WERI-Rb-1 (cell line): ENCODE data around the gene TMEM132D.

Experiments used
- DNase-seq: peaks from one replicate; pipeline ENCODE4 v3.0.0-alpha.2; 2020
- H3K27ac ChIP-seq: fragments of 250-450 bp; sonication (Bioruptor Pico); 2 replicates; pipeline ENCODE4 v1.5.1; 2020; ENCODE audit warnings: mild to moderate bottlenecking, moderate library complexity
- H3K27me3 ChIP-seq: fragments of 250-450 bp; sonication (Bioruptor Pico); 2 replicates; pipeline ENCODE4 v1.5.1; 2021; ENCODE audit warnings: mild to moderate bottlenecking, low read depth, moderate library complexity; ENCODE audit not compliant: insufficient read depth, severe bottlenecking
- H3K36me3 ChIP-seq: fragments of 250-450 bp; sonication (Bioruptor Pico); 2 replicates; pipeline ENCODE4 v1.5.1; 2020; ENCODE audit warnings: mild to moderate bottlenecking, moderate library complexity
- H3K4me3 ChIP-seq: 2 replicates; pipeline ENCODE4 v1.5.1; 2011; ENCODE audit warnings: low read depth, mild to moderate bottlenecking, control low read depth, low read length
- H3K9me3 ChIP-seq: fragments of 250-450 bp; sonication (Bioruptor Pico); 2 replicates; pipeline ENCODE4 v1.5.1; 2021; ENCODE audit warnings: mild to moderate bottlenecking, moderate library complexity; ENCODE audit not compliant: severe bottlenecking
- CTCF ChIP-seq: IDR thresholded peaks from 2 replicates; pipeline ENCODE4 v1.5.1; 2011; ENCODE audit warnings: low read depth, mild to moderate bottlenecking, control low read depth, inconsistent platforms, low read length

TMEM132D gene

DNA sequence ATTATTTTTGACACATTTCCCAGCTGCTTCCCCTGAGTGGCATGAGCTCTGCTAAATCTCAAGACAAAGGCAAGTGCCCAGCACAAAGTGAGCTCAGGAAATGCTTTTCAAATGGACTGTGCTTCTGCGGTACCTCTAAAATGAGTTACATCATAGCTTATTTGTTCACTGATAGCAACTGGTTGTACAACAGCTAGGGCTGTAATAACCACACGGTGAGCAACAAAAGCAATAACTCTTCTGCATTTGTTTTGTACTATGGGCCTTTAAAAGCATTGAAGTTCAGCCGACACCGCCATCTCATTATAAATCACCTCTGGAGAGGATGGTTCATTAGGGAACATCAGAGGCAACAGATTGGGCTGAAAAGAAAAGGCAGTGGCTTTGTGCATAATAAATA lies 575.6 kb downstream of the TMEM132D start:
- no peaks in the 10 kb centered on the region for H3K9me3 ChIP-seq
- H3K4me3 ChIP-seq, result no peak overlapping the region
- no peak for TF ChIP-seq CTCF
- H3K27ac ChIP-seq, result no peak overlapping the region
- no peaks in the 10 kb centered on the region for H3K27me3 ChIP-seq
- DNase-seq, result no peak
- no peaks in the 10 kb centered on the region for H3K36me3 ChIP-seq

DNA sequence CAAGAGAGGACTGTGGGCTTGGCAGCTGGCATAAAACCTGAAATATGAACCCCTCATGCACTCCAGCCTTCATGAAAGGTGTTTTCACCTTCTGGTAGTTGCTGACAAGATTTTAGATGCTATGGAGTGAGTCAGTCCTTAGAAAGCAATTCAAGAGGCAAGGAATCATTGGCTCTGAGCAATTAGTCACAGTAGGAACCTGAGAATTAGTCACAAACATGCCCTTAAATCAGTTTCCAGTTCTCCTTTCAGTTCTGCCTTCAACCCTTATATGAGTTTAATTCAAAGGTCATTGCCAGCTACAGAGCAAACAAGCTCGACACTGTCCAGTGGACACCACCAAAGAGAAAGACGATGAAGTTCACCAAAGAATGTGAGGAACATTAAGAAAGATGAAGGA lies 578.3 kb downstream of the TMEM132D start:
- no peak for DNase-seq
- no peaks in the 10 kb centered on the region for H3K36me3 ChIP-seq
- H3K4me3 ChIP-seq, result no peak overlapping the region
- no peak for TF ChIP-seq CTCF
- H3K27me3 ChIP-seq, result no peaks in the 10 kb centered on the region
- H3K9me3 ChIP-seq, result no peaks in the 10 kb centered on the region
- no peak overlapping the region for H3K27ac ChIP-seq

- no peak for DNase-seq
- H3K27ac ChIP-seq, result no peak overlapping the region
- no peaks in the 10 kb centered on the region for H3K36me3 ChIP-seq
- no peak overlapping the region for H3K4me3 ChIP-seq
- H3K27me3 ChIP-seq, result no peaks in the 10 kb centered on the region
- H3K9me3 ChIP-seq, result peaks cover 1% of the 10 kb centered on the region
- no peak for TF ChIP-seq CTCF
These were observed 591.8 kb downstream of the TMEM132D start for GRCh38 chr12:129312048-129312447.

DNA sequence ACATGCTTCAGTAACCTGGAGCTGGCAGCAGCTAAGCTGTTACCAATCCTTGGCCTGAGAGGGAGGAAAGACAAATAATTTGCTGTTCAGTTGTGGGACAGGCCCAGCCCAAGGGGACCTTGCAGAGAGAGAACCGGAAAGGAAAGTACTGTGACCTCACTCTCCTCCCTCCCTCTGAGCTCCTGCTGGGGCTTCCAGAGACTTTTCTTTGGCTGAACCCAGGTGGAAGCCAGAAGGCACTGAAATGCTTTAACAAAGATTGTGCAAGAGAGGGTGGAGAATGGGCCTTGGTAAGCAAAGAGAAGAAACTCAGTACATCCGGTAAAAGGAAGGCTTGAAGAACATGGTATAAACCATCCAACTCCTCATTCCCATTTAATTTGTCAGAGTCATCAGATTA lies 593.5 kb downstream of the TMEM132D start:
- H3K27ac ChIP-seq, result no peak overlapping the region
- no peaks in the 10 kb centered on the region for H3K36me3 ChIP-seq
- H3K4me3 ChIP-seq, result no peak overlapping the region
- no peaks in the 10 kb centered on the region for H3K9me3 ChIP-seq
- no peaks in the 10 kb centered on the region for H3K27me3 ChIP-seq
- no peak for DNase-seq
- TF ChIP-seq CTCF, result no peak

DNA sequence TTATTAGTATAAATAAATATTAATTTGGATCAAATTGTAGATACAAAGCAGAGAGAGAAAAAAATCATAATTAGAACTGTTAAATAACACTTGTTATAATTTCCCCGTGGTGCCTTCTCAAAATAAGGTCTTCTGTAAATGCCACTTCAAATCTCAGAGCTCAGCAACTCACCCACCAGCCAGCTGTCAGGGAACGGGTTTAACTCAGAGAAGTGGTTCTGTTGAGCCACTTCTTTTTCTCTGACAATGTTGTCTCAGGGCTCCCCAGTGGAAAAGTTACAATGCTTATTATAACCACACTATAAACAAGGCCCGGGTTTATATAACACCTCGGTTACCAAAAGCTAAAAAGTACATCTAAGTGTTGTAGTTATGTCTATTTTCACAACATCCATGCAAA lies 598.0 kb downstream of the TMEM132D start:
- no peak overlapping the region for H3K4me3 ChIP-seq
- no peaks in the 10 kb centered on the region for H3K9me3 ChIP-seq
- no peak for TF ChIP-seq CTCF
- H3K36me3 ChIP-seq, result no peaks in the 10 kb centered on the region
- no peak for DNase-seq
- H3K27me3 ChIP-seq, result no peaks in the 10 kb centered on the region
- no peak overlapping the region for H3K27ac ChIP-seq

DNA sequence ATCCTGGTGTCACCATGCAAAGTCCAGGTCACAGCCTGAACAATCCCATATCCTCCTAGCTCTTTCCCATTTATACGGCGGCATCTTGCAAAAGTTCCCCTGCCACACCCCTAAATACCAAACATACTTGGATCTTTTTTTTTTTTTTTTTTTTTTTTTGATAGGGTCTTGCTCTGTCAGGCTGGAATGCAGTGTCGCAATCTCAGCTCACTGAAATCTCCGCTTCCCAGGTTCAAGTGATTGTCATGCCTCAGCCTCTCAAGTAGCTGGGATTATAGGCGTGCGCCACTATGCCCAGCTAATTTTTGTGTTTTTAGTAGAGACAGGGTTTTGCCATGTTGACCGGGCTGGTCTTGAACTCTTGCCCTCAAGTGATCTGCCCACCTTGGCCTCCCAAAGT lies 599.3 kb downstream of the TMEM132D start:
- Histone ChIP-seq H3K27me3 (no peaks in the 10 kb centered on the region), H3K36me3 (no peaks in the 10 kb centered on the region), H3K4me3 (no peak overlapping the region), H3K27ac (no peak overlapping the region), H3K9me3 (no peaks in the 10 kb centered on the region)
- TF ChIP-seq CTCF, result no peak
- no peak for DNase-seq
